ENCODE results near the gene RNF169. TPM values are rescaled to one million over a fixed set of nuclear protein-coding genes. Genes with fewer than 3 reads are reported as not detected.
"Not testable (repeated sequence)": the region's sequence is repeated elsewhere in the genome, so short reads cannot be mapped to it uniquely, and the experiment has no call there.

RNF169 gene
- total RNA-seq, 1 donor from 2014 or later, result 29.8 TPM

GRCh38 chr11:74766905-74767304 is 18.3 kb downstream of the RNF169 start:
- DNase-seq (ENCODE audit: low spot score in 2 of 2), result no peak
- FAIRE-seq, result no peak

- DNase-seq (ENCODE audit: low spot score in 2 of 2); FAIRE-seq: not testable (repeated sequence)
These were observed 19.6 kb downstream of the RNF169 start for GRCh38 chr11:74768172-74768651.

GRCh38 chr11:74769055-74769707 is 20.5 kb downstream of the RNF169 start:
- no peak for DNase-seq (ENCODE audit: low spot score in 2 of 2)
- no peak for FAIRE-seq

GRCh38 chr11:74770456-74770855 is 21.8 kb downstream of the RNF169 start:
- DNase-seq (ENCODE audit: low spot score in 2 of 2) (no peak), FAIRE-seq (no peak)

- FAIRE-seq (no peak), DNase-seq (ENCODE audit: low spot score in 2 of 2) (no peak)
These were observed 22.5 kb downstream of the RNF169 start for GRCh38 chr11:74771139-74771538.

GRCh38 chr11:74773476-74773875 is 24.8 kb downstream of the RNF169 start:
- no peak for DNase-seq (ENCODE audit: low spot score in 2 of 2)
- FAIRE-seq, result no peak

GRCh38 chr11:74775762-74776161 is 27.1 kb downstream of the RNF169 start:
- DNase-seq (ENCODE audit: low spot score in 2 of 2) (no peak), FAIRE-seq (no peak)

- DNase-seq (ENCODE audit: low spot score in 2 of 2), result no peak
- FAIRE-seq, result no peak
These were observed 27.9 kb downstream of the RNF169 start for GRCh38 chr11:74776546-74776945.

- FAIRE-seq, result no peak
- DNase-seq (ENCODE audit: low spot score in 2 of 2), result no peak
These were observed 28.4 kb downstream of the RNF169 start for GRCh38 chr11:74777038-74777437.

- DNase-seq (ENCODE audit: low spot score in 2 of 2) (no peak), FAIRE-seq (no peak)
These were observed 29.2 kb downstream of the RNF169 start for GRCh38 chr11:74777877-74778276.

- DNase-seq (ENCODE audit: low spot score in 2 of 2) (no peak), FAIRE-seq (no peak)
These were observed 29.9 kb downstream of the RNF169 start for GRCh38 chr11:74778581-74778980.

GRCh38 chr11:74780248-74781005 is 31.8 kb downstream of the RNF169 start:
- no peak for FAIRE-seq
- no peak for DNase-seq (ENCODE audit: low spot score in 2 of 2)

GRCh38 chr11:74783241-74783871 is 34.7 kb downstream of the RNF169 start:
- FAIRE-seq, result no peak
- DNase-seq (ENCODE audit: low spot score in 2 of 2), result peak in 1 of 2 donors; percentile 13

- DNase-seq (ENCODE audit: low spot score in 2 of 2) (no peak), FAIRE-seq (no peak)
These were observed 35.6 kb downstream of the RNF169 start for GRCh38 chr11:74784234-74784633.

GRCh38 chr11:74784726-74785125 is 36.1 kb downstream of the RNF169 start:
- FAIRE-seq, result no peak
- DNase-seq (ENCODE audit: low spot score in 2 of 2), result no peak

GRCh38 chr11:74786574-74786973 is 37.9 kb downstream of the RNF169 start:
- DNase-seq (ENCODE audit: low spot score in 2 of 2) (no peak), FAIRE-seq (no peak)

GRCh38 chr11:74791333-74792100 is 42.9 kb downstream of the RNF169 start:
- DNase-seq (ENCODE audit: low spot score in 2 of 2), result no peak

GRCh38 chr11:74806267-74806666 is 57.6 kb downstream of the RNF169 start:
- no peak for FAIRE-seq
- DNase-seq (ENCODE audit: low spot score in 2 of 2), result no peak

More at GRCh38 chr11:74791333-74792100, 42.9 kb downstream of the RNF169 start:
- FAIRE-seq, result no peak

- no peak for DNase-seq (ENCODE audit: low spot score in 2 of 2)
- no peak for FAIRE-seq
These were observed 61.2 kb downstream of the RNF169 start for GRCh38 chr11:74809801-74810200.

- FAIRE-seq, result no peak
- no peak for DNase-seq (ENCODE audit: low spot score in 2 of 2)
These were observed 67.3 kb downstream of the RNF169 start for GRCh38 chr11:74815966-74816365.

- DNase-seq (ENCODE audit: low spot score in 2 of 2), result no peak
- no peak for FAIRE-seq
These were observed 68.0 kb downstream of the RNF169 start for GRCh38 chr11:74816664-74817063.
